GM23338 (cell line): ENCODE measurements around the gene C1QA. TPM values are rescaled to one million over a fixed set of nuclear protein-coding genes. Genes with fewer than 3 reads are reported as not detected.

Experiments used
- ATAC-seq: fragments of 200-7000 bp; cut with Tn5 transposase; 3 replicates; pipeline ENCODE4 v1.9.1; 2020
- DNase-seq: peaks from one replicate; pipeline ENCODE4 v3.0.0-alpha.2; 2015; ENCODE audit warnings: low spot score
- H2AFZ ChIP-seq: fragments of 200-600 bp; sonication (generic); 2 replicates; pipeline ENCODE4 v1.8.0; 2016; ENCODE audit warnings: antibody characterized with exemption, mild to moderate bottlenecking, moderate library complexity
- H3F3A ChIP-seq: fragments of 200-600 bp; sonication (generic); replicated peaks from 2 replicates; pipeline ENCODE4 v1.8.0; 2017; ENCODE audit warnings: antibody characterized with exemption, mixed run types, low read depth
- H3K27ac ChIP-seq: fragments of 200-600 bp; sonication (generic); 2 replicates; pipeline ENCODE4 v1.6.1; 2016; ENCODE audit warnings: low read depth
- H3K27me3 ChIP-seq: fragments of 200-600 bp; sonication (generic); 2 replicates; pipeline ENCODE4 v1.8.0; 2016; ENCODE audit warnings: mild to moderate bottlenecking, mixed run types, moderate library complexity; ENCODE audit not compliant: insufficient read depth
- H3K36me3 ChIP-seq: fragments of 200-600 bp; sonication (generic); 2 replicates; pipeline ENCODE4 v1.8.0; 2016; ENCODE audit warnings: mild to moderate bottlenecking; ENCODE audit not compliant: insufficient read depth
- H3K4me1 ChIP-seq: fragments of 200-600 bp; sonication (generic); 2 replicates; pipeline ENCODE4 v1.8.0; 2016; ENCODE audit warnings: mild to moderate bottlenecking, moderate library complexity; ENCODE audit not compliant: insufficient read depth
- H3K4me2 ChIP-seq: fragments of 200-600 bp; sonication (generic); 2 replicates; pipeline ENCODE4 v1.7.1; 2017; ENCODE audit warnings: mixed run types
- H3K4me3 ChIP-seq: fragments of 200-600 bp; sonication (generic); 2 replicates; pipeline ENCODE4 v1.6.1; 2016; ENCODE audit warnings: mixed run types
- H3K79me2 ChIP-seq: fragments of 200-600 bp; sonication (generic); replicated peaks from 2 replicates; pipeline ENCODE4 v1.8.0; 2017; ENCODE audit warnings: mild to moderate bottlenecking; ENCODE audit not compliant: insufficient read depth
- H3K9me2 ChIP-seq: fragments of 200-600 bp; sonication (generic); 2 replicates; pipeline ENCODE4 v1.8.0; 2017; ENCODE audit not compliant: insufficient read depth
- H4K20me1 ChIP-seq: fragments of 200-600 bp; sonication (generic); replicated peaks from 2 replicates; pipeline ENCODE4 v1.8.0; 2017; ENCODE audit warnings: mild to moderate bottlenecking; ENCODE audit not compliant: insufficient read depth
- H3K27ac Mint-ChIP-seq: 2 replicates; pipeline ENCODE4 v1.8.0; 2020; ENCODE audit warnings: inconsistent platforms, mild to moderate bottlenecking, moderate library complexity, mixed read lengths
- H3K27me3 Mint-ChIP-seq: 3 replicates; pipeline ENCODE4 v1.8.0; 2022; ENCODE audit warnings: low read depth, mild to moderate bottlenecking, moderate library complexity, mixed read lengths, inconsistent platforms; ENCODE audit not compliant: insufficient read depth, poor library complexity
- H3K36me3 Mint-ChIP-seq: 3 replicates; pipeline ENCODE4 v1.8.0; 2021; ENCODE audit warnings: low read depth, mild to moderate bottlenecking, inconsistent platforms, moderate library complexity, mixed read lengths
- H3K4me1 Mint-ChIP-seq: 3 replicates; pipeline ENCODE4 v1.8.0; 2020; ENCODE audit warnings: mild to moderate bottlenecking, inconsistent platforms, mixed read lengths
- H3K4me3 Mint-ChIP-seq: 3 replicates; pipeline ENCODE4 v1.8.0; 2021; ENCODE audit warnings: moderate library complexity, mild to moderate bottlenecking, inconsistent platforms, mixed read lengths
- H3K9me3 Mint-ChIP-seq: 3 replicates; pipeline ENCODE4 v1.8.0; 2020; ENCODE audit warnings: moderate library complexity, mild to moderate bottlenecking, inconsistent platforms, mixed read lengths
- CREB1 ChIP-seq: fragments of 250-450 bp; sonication (Bioruptor Pico); IDR thresholded peaks from 2 replicates; pipeline ENCODE4 v1.5.0; 2020; ENCODE audit warnings: low read depth, mild to moderate bottlenecking, moderate library complexity
- CTCF ChIP-seq, 2 experiments: fragments of 200-600 bp in 1 of 2; sonication (generic) in 1 of 2; conservative IDR thresholded peaks; 2 replicates each; pipeline versions ENCODE4 v1.5.1 to v1.6.1; 2016 to 2017; ENCODE audit warnings: antibody characterized with exemption in 2 of 2, low read depth in 2 of 2, mild to moderate bottlenecking in 2 of 2, moderate library complexity in 1 of 2
- ETS1 ChIP-seq: IDR thresholded peaks from 2 replicates; pipeline ENCODE4 v1.6.1; 2016; ENCODE audit warnings: antibody characterized with exemption
- EZH2 ChIP-seq: fragments of 200-600 bp; sonication (generic); IDR thresholded peaks from one replicate; pipeline ENCODE4 v1.8.0; 2017; ENCODE audit warnings: antibody characterized with exemption, mild to moderate bottlenecking, low read depth; ENCODE audit not compliant: unreplicated experiment
- EZH2phosphoT487 ChIP-seq: fragments of 200-600 bp; sonication (generic); IDR thresholded peaks from one replicate; pipeline ENCODE4 v1.8.1; 2018; ENCODE audit warnings: antibody characterized with exemption; ENCODE audit not compliant: unreplicated experiment
- JUNB ChIP-seq: IDR thresholded peaks from one replicate; pipeline ENCODE4 v1.6.1; 2016; ENCODE audit warnings: antibody characterized with exemption; ENCODE audit not compliant: unreplicated experiment
- NANOG ChIP-seq: IDR thresholded peaks from 2 replicates; pipeline ENCODE4 v1.6.1; 2016; ENCODE audit warnings: antibody characterized with exemption, borderline replicate concordance
- POLR2AphosphoS5 ChIP-seq: IDR thresholded peaks from 2 replicates; pipeline ENCODE4 v1.6.1; 2016; ENCODE audit warnings: antibody characterized with exemption, low read depth
- REST ChIP-seq: IDR thresholded peaks from one replicate; pipeline ENCODE4 v1.6.1; 2018; ENCODE audit warnings: antibody characterized with exemption; ENCODE audit not compliant: unreplicated experiment
- STAT1 ChIP-seq: IDR thresholded peaks from one replicate; pipeline ENCODE4 v1.6.1; 2016; ENCODE audit warnings: antibody characterized with exemption; ENCODE audit not compliant: unreplicated experiment
- ZNF114 ChIP-seq: fragments of 250-450 bp; sonication (Bioruptor Pico); IDR thresholded peaks from 2 replicates; pipeline ENCODE4 v1.5.0; 2020; ENCODE audit warnings: mild to moderate bottlenecking, moderate library complexity
- ZNF331 ChIP-seq: fragments of 250-450 bp; sonication (Bioruptor Pico); IDR thresholded peaks from 2 replicates; pipeline ENCODE4 v1.5.0; 2020; ENCODE audit warnings: low read depth, mild to moderate bottlenecking, moderate library complexity
- ZNF462 ChIP-seq: fragments of 250-450 bp; sonication (Bioruptor Pico); IDR thresholded peaks from 2 replicates; pipeline ENCODE4 v1.5.0; 2020; ENCODE audit warnings: mild to moderate bottlenecking, moderate library complexity
- polyA plus RNA-seq: library from polyadenylated mRNA; unstranded; fragments of >200 nt; fragmentation: Nextera tagmentation; extraction: Ambion mirVana; gene quantifications from 2 replicates; pipeline ENCODE4 v1.2.1, GENCODE V29; 2016
- total RNA-seq: library from RNA; depleted of rRNA; stranded (reverse); fragments of >200 nt; shearing (Covaris generic); gene quantifications from 2 replicates; pipeline ENCODE4 v1.2.3, GENCODE V29; 2014

C1QA gene
- total and polyA plus RNA-seq, 2 experiments from 2014 or later: not detected

GRCh38 chr1:22597301-22597965 lies 39.0 kb upstream of the C1QA start:
- TF ChIP-seq EZH2 (no peak), ZNF331 (CRISPR knock-in tag) (no peak), ZNF114 (CRISPR knock-in tag) (no peak), ETS1 (no peak), ZNF462 (CRISPR knock-in tag) (no peak), STAT1 (no peak), REST (no peak), POLR2AphosphoS5 (no peak), CTCF (conservative IDR thresholded peaks at IDR 0.05; ENCODE audit: low read depth in 2 of 2) (no peak), EZH2phosphoT487 (no peak), JUNB (no peak), NANOG (no peak), CREB1 (CRISPR knock-in tag) (no peak)
- no peaks in the 10 kb centered on the region; the same call in 2 of the 3 replicates for H3K4me1 Mint-ChIP-seq

More at GRCh38 chr1:22597301-22597965, 39.0 kb upstream of the C1QA start:
- H3K27me3 Mint-ChIP-seq: peaks cover 4% of the 10 kb centered on the region
- H3K36me3 Mint-ChIP-seq: no peaks in the 10 kb centered on the region
- Histone ChIP-seq H3K27ac (no peak overlapping the region), H3K9me2 (no peaks in the 10 kb centered on the region), H3F3A (no peaks in the 10 kb centered on the region), H3K36me3 (no peaks in the 10 kb centered on the region), H3K27me3 (no peaks in the 10 kb centered on the region), H4K20me1 (no peaks in the 10 kb centered on the region), H3K4me3 (no peak overlapping the region), H2AFZ (no peak overlapping the region), H3K4me2 (no peak overlapping the region), H3K4me1 (no peaks in the 10 kb centered on the region), H3K79me2 (no peaks in the 10 kb centered on the region)
- no peaks in the 10 kb centered on the region; the same call in 2 of the 3 replicates for H3K9me3 Mint-ChIP-seq
- no peak for DNase-seq
- H3K27ac Mint-ChIP-seq: 0 out of 2 replicates have a peak overlapping the region, but pooled peaks have one; percentile 59
- ATAC-seq: no peak
- no peak overlapping the region for H3K4me3 Mint-ChIP-seq
